Measurements from ENCODE around the gene TMEM151B.

DNA sequence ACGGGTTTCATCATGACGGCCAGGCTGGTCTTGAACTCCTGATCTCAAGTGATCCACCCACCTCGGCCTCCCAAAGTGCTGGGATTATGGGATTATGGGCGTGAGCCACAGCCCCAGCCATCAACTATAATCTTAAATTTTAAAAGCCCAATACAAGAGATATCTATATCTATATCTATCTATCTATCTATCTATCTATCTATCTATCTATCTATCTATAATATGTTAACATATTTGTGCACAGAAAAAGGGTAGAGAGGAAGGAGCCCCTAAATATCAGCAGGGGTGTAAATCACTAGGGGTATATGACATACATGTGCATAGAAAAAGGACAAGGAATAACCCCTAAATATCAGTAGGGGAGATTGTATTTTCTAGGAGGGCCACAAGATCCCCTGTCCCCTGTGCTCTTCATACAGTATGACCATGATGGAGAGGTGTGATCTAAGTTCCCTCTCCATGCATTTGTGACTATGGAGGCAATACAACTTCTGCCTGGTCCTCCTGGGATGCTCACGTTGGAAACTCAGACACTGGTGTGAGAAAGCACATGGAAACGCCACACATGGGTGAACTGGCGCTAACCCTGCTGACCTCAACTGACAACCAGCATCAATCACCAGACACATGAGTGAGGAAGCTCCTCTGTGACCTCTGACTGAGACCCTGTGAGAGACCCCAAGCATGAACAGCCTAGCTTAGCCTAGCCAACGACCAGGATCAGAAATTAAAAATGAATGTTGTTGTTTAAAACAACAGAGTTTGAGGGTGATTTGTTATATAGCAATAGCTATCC lies 71.0 kb downstream of the TMEM151B start:
- TF ChIP-seq, protein P1, sequence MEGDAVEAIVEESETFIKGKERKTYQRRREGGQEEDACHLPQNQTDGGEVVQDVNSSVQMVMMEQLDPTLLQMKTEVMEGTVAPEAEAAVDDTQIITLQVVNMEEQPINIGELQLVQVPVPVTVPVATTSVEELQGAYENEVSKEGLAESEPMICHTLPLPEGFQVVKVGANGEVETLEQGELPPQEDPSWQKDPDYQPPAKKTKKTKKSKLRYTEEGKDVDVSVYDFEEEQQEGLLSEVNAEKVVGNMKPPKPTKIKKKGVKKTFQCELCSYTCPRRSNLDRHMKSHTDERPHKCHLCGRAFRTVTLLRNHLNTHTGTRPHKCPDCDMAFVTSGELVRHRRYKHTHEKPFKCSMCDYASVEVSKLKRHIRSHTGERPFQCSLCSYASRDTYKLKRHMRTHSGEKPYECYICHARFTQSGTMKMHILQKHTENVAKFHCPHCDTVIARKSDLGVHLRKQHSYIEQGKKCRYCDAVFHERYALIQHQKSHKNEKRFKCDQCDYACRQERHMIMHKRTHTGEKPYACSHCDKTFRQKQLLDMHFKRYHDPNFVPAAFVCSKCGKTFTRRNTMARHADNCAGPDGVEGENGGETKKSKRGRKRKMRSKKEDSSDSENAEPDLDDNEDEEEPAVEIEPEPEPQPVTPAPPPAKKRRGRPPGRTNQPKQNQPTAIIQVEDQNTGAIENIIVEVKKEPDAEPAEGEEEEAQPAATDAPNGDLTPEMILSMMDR (conservative IDR thresholded peaks at IDR 0.05): no peak
- TF ChIP-seq ZFX (IDR thresholded peaks at IDR 0.05): no peak
